ENCODE results near the gene RPS6KA2. TPM values are rescaled to one million over a fixed set of nuclear protein-coding genes. Genes with fewer than 3 reads are reported as not detected.

The RPS6KA2 gene
- total RNA-seq, 4 donors from 2014 or later: 22.7 to 55.9 (median 40.6) TPM

- no peak overlapping the region for H3K4me3 ChIP-seq (ENCODE audit: low read depth, poor library complexity, severe bottlenecking)
- intact Hi-C loops (cut with DNase I; ENCODE audit: low total_unique reads): no loop called here
- TF ChIP-seq POLR2A (IDR thresholded peaks at IDR 0.05): no peak
- TF ChIP-seq CTCF (IDR thresholded peaks at IDR 0.05): no peak
- peak in 1 of 2 donors; percentile 75 for DNase-seq (ENCODE audit: low spot score in 2 of 2)
- WGBS, 2 donors: 88 to 90% methylated on average over 24 of the region's 24 CpGs
Measured at GRCh38 chr6:166436195-166437139, 190.6 kb downstream of the RPS6KA2 start.

DNA sequence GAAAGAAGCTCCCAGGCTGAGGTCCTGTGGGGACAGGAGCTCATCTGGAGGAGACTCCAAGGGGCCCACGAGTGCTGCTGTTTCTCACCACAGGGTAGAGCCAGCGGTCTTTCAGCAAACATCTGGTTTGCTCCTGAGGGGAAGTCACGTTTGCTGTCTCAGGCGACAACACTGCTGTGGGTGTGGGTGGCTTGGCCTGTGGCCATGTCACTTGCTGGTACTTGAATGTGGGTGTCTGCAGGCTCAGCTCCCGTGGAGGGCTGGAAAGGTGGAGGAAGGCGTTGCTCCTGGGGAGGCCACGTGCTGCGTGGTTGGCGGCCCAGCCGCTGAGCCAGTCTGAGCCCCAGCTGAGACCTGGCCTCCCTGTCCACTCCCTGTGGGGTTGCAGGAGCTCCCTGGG lies 191.5 kb downstream of the RPS6KA2 start:
- intact Hi-C loops (cut with DNase I; ENCODE audit: low total_unique reads): no loop called here
- TF ChIP-seq CTCF (IDR thresholded peaks at IDR 0.05): no peak
- H3K4me3 ChIP-seq (ENCODE audit: low read depth, poor library complexity, severe bottlenecking): no peak overlapping the region
- peak; percentile 62 to 87 for DNase-seq (ENCODE audit: low spot score in 2 of 2)
- 38% methylated on average over 9 to 10 of the region's 10 CpGs for WGBS, 2 donors

DNA sequence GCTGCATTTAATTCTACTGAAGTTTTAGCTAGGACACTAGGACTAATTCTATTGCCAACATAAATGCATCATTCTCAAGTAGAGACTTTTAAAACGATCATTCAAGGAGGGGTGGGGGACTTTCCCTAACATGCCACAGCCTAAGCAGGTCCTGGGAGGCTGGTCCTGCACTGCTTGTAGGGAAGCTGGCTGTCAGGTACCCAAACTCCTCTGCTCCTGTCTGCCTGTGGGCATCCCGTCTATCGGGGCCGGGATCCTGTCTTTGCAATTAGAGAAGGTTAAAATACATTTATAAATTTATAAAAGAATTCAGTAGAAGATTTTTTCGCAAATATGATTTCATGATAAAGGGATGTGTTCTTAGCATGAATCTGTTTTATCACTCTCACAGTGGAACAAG lies 192.7 kb downstream of the RPS6KA2 start:
- TF ChIP-seq POLR2A (IDR thresholded peaks at IDR 0.05) (no peak), CTCF (IDR thresholded peaks at IDR 0.05) (no peak)
- DNase-seq (ENCODE audit: low spot score in 2 of 2): peak in 1 of 2 donors; percentile 52
- intact Hi-C loops (cut with DNase I; ENCODE audit: low total_unique reads): no loop called here
- whole genome bisulfite sequencing, 2 donors: 57% methylated on average over 5 of the region's 5 CpGs
- H3K4me3 ChIP-seq (ENCODE audit: low read depth, poor library complexity, severe bottlenecking): no peak overlapping the region

- 93 to 96% methylated on average over 10 of the region's 10 CpGs for WGBS, 2 donors
Measured at GRCh38 chr6:166433096-166433495, 194.0 kb downstream of the RPS6KA2 start.

GRCh38 chr6:166430269-166430668 lies 196.8 kb downstream of the RPS6KA2 start:
- DNase-seq (ENCODE audit: low spot score in 2 of 2): peak in 1 of 2 donors; percentile 78
- 96 to 97% methylated on average over 17 of the region's 17 CpGs for WGBS, 2 donors
- TF ChIP-seq POLR2A (IDR thresholded peaks at IDR 0.05) (no peak), CTCF (IDR thresholded peaks at IDR 0.05) (no peak)
- no peak overlapping the region for H3K4me3 ChIP-seq (ENCODE audit: low read depth, poor library complexity, severe bottlenecking)
- intact Hi-C loops (cut with DNase I; ENCODE audit: low total_unique reads): no loop called here

More at GRCh38 chr6:166433096-166433495, 194.0 kb downstream of the RPS6KA2 start:
- TF ChIP-seq POLR2A (IDR thresholded peaks at IDR 0.05): no peak
- no peak for TF ChIP-seq CTCF (IDR thresholded peaks at IDR 0.05)
- H3K4me3 ChIP-seq (ENCODE audit: low read depth, poor library complexity, severe bottlenecking): no peak overlapping the region
- intact Hi-C loops (cut with DNase I; ENCODE audit: low total_unique reads): no loop called here
- DNase-seq (ENCODE audit: low spot score in 2 of 2): peak in 1 of 2 donors; percentile 63
